Activated naive CD8-positive, alpha-beta T cell (primary cell): ENCODE data around the gene IFNB1.

Experiments used
- H3K27ac Mint-ChIP-seq: one replicate; pipeline ENCODE4 v1.8.0; 2021; ENCODE audit warnings: mixed read lengths
- H3K27me3 Mint-ChIP-seq: one replicate; pipeline ENCODE4 v1.8.0; 2021; ENCODE audit warnings: mixed read lengths
- H3K36me3 Mint-ChIP-seq: one replicate; pipeline ENCODE4 v1.8.0; 2021; ENCODE audit warnings: mixed read lengths
- H3K4me1 Mint-ChIP-seq: one replicate; pipeline ENCODE4 v1.8.0; 2021; ENCODE audit warnings: low read depth, mixed read lengths
- H3K4me3 Mint-ChIP-seq: one replicate; pipeline ENCODE4 v1.8.0; 2021; ENCODE audit warnings: mild to moderate bottlenecking, mixed read lengths
- H3K9me3 Mint-ChIP-seq: one replicate; pipeline ENCODE4 v1.8.0; 2021; ENCODE audit warnings: low read depth, mixed read lengths

Gene IFNB1

DNA sequence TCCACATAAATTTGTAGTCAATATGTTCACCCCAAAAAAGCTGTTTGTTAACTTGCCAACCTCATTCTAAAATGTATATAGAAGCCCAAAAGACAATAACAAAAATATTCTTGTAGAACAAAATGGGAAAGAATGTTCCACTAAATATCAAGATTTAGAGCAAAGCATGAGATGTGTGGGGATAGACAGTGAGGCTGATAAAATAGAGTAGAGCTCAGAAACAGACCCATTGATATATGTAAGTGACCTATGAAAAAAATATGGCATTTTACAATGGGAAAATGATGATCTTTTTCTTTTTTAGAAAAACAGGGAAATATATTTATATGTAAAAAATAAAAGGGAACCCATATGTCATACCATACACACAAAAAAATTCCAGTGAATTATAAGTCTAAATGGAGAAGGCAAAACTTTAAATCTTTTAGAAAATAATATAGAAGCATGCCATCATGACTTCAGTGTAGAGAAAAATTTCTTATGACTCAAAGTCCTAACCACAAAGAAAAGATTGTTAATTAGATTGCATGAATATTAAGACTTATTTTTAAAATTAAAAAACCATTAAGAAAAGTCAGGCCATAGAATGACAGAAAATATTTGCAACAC is 6.6 kb upstream of the IFNB1 start:
- H3K27ac Mint-ChIP-seq, result no peak overlapping the region
- H3K36me3 Mint-ChIP-seq, result peaks cover 3% of the 10 kb centered on the region

DNA sequence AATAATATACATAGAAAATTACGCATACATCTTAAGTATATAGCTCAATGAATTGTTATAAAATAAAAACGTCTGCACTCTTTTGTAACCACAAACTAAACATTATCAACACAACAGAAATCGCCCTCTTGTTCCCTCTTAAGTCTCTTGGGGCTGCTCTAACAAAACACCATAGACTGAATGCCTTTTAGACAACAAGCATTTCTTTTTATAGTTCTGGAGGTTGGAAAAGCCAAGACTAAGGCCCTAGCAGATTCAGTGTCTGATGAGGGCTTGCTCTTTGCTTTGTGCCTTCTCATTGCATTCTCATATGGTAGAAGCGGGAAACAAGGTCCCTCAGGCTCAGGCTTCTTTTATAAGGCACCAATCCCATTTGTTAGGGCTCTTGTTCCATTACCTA is 4.9 kb upstream of the IFNB1 start:
- Mint-ChIP-seq H3K36me3 (no peaks in the 10 kb centered on the region), H3K4me3 (no peak overlapping the region), H3K27ac (no peak overlapping the region), H3K9me3 (peaks cover 3% of the 10 kb centered on the region), H3K27me3 (no peaks in the 10 kb centered on the region), H3K4me1 (peaks cover 25% of the 10 kb centered on the region)

More for the DNA sequence above, 6.6 kb upstream of the IFNB1 start:
- peaks cover 8% of the 10 kb centered on the region for H3K9me3 Mint-ChIP-seq
- H3K4me3 Mint-ChIP-seq, result no peak overlapping the region
- no peaks in the 10 kb centered on the region for H3K27me3 Mint-ChIP-seq
- H3K4me1 Mint-ChIP-seq, result peaks cover 25% of the 10 kb centered on the region

DNA sequence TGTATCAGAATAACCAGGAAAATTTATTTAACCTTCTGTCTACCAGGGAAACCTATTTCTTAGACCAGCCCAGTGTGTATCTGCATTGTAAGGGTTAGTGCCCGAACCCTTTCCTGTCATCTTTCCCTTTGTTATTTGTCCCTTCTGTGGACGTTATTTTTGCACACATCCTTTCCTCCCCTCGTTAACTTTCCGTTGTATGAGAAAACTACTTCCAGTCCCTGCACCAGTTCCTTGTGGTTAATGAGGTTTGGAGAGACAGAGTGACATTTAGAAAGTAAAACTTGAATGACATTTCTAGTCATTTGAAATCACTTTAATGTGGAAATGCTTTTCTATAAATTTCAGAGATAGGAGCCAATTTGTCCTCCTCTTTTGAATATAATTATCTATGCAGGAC is 4.3 kb upstream of the IFNB1 start:
- peak overlapping the region; percentile 77 for H3K4me3 Mint-ChIP-seq
- H3K36me3 Mint-ChIP-seq, result no peaks in the 10 kb centered on the region

DNA sequence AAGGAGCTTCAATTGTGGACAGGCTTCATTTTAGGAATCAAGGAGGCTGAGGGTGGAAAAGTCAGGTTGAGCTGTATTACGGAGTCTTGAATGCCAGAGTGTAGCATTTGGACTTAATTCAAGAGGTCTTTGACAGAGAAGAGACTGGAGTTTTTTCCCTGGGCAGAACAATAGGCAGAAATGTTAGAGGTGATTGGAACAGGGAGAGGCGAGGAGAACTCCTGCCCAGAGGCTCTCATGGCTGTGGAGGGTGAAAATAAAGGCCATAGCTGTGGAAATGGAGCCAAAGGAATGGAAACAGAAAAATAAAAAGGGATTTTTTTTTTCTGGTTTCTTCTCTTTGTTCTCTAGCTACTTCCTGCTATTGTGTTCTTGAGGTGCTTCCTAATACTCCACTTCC is 3.7 kb upstream of the IFNB1 start:
- Mint-ChIP-seq H3K4me1 (peaks cover 25% of the 10 kb centered on the region), H3K27me3 (no peaks in the 10 kb centered on the region), H3K36me3 (no peaks in the 10 kb centered on the region), H3K27ac (peak overlapping the region; percentile 70), H3K9me3 (peaks cover 3% of the 10 kb centered on the region), H3K4me3 (peak overlapping the region; percentile 77)

More for the DNA sequence above, 4.3 kb upstream of the IFNB1 start:
- Mint-ChIP-seq H3K9me3 (peaks cover 3% of the 10 kb centered on the region), H3K27me3 (no peaks in the 10 kb centered on the region), H3K4me1 (peaks cover 25% of the 10 kb centered on the region), H3K27ac (peak overlapping the region; percentile 70)

DNA sequence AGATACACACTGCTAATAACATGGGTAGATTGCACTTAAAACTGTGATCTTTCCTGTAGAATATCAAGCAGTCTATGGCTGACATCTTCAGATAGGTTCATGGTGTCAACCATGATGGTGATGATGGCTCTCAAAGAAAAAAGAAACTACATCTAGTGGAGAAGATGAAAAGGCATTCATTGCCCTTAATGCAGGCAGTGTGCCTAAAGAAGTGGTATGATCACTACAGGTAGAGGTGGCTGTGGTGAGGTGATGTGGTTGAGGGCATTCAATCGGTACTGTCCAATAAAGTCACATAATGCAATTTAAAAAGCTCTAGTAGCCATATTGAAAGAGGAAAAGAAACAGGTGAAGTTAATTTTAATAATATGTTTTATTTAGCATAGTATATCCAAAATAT is 3.1 kb upstream of the IFNB1 start:
- peaks cover 25% of the 10 kb centered on the region for H3K4me1 Mint-ChIP-seq
- H3K27me3 Mint-ChIP-seq, result no peaks in the 10 kb centered on the region
- H3K36me3 Mint-ChIP-seq, result no peaks in the 10 kb centered on the region
- H3K27ac Mint-ChIP-seq, result peak overlapping the region; percentile 35
- H3K9me3 Mint-ChIP-seq, result peaks cover 3% of the 10 kb centered on the region
- H3K4me3 Mint-ChIP-seq, result no peak overlapping the region

DNA sequence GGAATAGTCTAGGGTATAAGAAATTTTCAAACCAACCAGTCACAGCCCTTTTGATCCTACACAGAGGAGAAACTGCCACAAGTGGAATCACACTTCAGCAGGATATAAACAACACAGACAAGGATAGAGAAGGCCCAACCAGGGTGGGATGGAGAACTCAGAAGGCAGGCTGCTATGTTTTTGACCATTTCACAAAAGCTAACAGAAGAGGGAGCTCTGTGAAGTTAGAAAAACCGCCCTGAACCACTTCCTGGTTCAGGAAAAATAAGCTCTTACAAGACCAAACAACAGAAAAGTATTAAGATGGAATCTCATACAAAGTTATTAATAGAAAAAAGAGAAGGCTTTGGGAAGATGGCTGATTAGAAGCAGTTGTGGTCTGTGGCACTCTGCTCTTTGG is 960 bp upstream of the IFNB1 start:
- Mint-ChIP-seq H3K9me3 (peaks cover 3% of the 10 kb centered on the region), H3K36me3 (no peaks in the 10 kb centered on the region), H3K27ac (no peak overlapping the region), H3K4me1 (peaks cover 25% of the 10 kb centered on the region), H3K27me3 (no peaks in the 10 kb centered on the region), H3K4me3 (no peak overlapping the region)

DNA sequence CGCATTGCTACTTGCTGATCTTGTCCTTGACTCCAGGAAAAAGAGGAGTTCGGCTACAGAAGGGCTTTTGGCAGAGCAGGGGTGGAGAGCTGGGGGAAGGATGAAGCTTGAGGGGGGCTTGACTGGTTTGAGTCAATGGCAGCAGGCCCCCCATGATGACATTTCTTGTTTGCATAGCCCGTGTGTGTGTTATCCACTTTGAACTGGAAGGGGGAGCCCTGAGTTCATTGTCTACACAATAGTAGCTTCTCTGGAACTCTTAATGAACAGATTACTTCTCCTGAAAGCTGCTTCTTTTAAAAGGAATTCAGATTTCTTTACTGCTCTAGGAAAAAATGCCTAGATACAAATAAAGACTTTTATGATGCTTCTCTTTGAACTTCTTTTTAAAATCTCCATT is 2.3 kb downstream of the IFNB1 start:
- peaks cover 3% of the 10 kb centered on the region for H3K9me3 Mint-ChIP-seq
- H3K4me3 Mint-ChIP-seq, result no peak overlapping the region
- H3K27ac Mint-ChIP-seq, result no peak overlapping the region
- H3K27me3 Mint-ChIP-seq, result no peaks in the 10 kb centered on the region
- H3K36me3 Mint-ChIP-seq, result peaks cover 5% of the 10 kb centered on the region
- H3K4me1 Mint-ChIP-seq, result peaks cover 3% of the 10 kb centered on the region

DNA sequence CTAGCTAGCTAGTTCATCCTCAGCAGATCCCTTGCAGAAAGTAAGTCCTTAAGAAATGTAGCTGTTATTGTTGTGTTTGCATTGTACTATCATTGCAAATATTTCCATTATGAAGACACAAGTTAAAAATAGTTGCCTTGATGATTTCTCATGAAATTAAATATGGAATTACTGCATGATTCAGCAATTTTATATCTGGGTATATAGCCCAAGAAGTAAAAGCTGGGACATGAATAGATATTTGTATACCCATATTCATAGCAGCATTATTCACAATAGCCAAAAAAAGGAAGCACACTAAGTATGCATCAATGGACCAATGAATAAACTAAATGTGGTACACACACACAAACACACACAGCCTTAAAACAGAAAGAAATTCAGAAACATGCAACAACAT is 6.8 kb downstream of the IFNB1 start:
- Mint-ChIP-seq H3K27ac (no peak overlapping the region), H3K4me1 (no peaks in the 10 kb centered on the region), H3K4me3 (no peak overlapping the region), H3K27me3 (no peaks in the 10 kb centered on the region), H3K36me3 (peaks cover 5% of the 10 kb centered on the region), H3K9me3 (no peaks in the 10 kb centered on the region)

DNA sequence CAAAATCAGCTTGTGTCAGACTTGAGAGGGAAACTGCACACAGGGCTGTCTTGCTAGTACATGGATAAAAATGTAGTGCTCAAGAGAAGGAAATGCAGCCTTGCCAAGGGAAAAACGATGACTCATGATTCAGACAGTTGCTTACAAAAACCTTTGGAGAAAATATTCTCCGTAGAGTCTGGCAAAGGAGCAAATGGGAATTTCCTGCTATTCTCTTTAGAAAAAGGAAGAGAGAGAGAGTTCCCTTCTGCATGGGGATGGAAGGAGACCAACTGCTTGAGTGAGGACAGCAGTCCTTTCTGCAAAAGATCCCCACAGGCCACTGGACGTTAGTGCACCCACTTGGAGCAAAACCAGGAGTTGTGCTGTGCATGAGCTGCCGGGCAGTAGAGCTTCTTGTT is 7.6 kb downstream of the IFNB1 start:
- Mint-ChIP-seq H3K27me3 (no peaks in the 10 kb centered on the region), H3K27ac (no peak overlapping the region), H3K4me1 (no peaks in the 10 kb centered on the region), H3K36me3 (peaks cover 5% of the 10 kb centered on the region), H3K9me3 (no peaks in the 10 kb centered on the region), H3K4me3 (no peak overlapping the region)

DNA sequence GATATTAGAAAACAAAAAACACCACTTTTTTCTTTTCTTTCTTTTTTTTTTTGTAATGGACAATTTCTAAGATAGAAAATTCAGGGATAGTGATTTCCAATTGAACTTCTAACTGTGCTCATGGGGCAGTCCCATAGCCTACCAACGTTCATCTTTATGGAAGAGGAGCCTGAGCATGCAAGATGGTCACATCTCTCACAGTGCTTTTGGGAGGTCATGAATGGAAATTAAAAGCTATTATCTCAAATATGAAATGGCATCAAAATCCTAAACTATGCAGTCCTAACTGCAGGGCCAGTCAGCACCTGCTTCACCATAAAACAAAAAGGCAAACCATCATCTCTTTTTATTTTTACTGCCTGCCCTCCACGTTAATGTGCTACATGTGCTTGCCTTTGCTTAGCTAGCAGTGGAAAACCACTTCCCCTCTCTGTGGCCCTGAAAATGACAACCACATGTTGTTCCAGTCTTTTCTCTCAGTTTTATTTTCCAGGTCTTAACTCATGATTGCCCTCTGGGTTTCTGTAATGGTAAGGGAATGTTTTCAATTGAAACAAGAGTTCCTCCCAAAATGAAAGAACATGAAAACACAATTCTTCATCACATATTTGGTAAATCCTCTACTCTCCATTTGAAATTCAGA is 16.7 kb downstream of the IFNB1 start:
- peak overlapping the region; percentile 77 for H3K27ac Mint-ChIP-seq
- H3K36me3 Mint-ChIP-seq, result peaks cover 2% of the 10 kb centered on the region
- H3K27me3 Mint-ChIP-seq, result no peaks in the 10 kb centered on the region
- H3K4me3 Mint-ChIP-seq, result no peak overlapping the region
- peaks cover 22% of the 10 kb centered on the region for H3K4me1 Mint-ChIP-seq
- H3K9me3 Mint-ChIP-seq, result no peaks in the 10 kb centered on the region

DNA sequence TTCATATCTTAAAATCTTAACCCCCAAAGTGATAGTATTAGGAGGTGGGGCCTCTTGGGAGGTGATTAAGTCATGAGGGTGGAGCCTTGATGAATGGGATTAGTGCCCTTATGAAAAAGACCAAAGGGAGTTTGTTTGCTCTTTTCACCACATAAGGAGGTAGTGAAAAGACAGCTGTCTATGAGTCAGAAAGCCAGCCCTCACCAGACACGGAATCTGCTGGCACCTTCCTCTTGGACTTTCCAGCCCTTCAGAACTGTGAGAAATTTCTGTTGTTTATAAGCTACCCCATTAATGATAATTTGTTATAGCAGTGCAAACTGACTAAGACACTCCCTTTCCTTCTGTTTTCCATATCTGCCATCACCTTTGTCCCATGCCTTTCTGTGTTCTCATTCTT is 20.8 kb downstream of the IFNB1 start:
- Mint-ChIP-seq H3K4me1 (peaks cover 21% of the 10 kb centered on the region), H3K4me3 (no peak overlapping the region), H3K9me3 (no peaks in the 10 kb centered on the region), H3K36me3 (peaks cover 6% of the 10 kb centered on the region), H3K27ac (no peak overlapping the region), H3K27me3 (no peaks in the 10 kb centered on the region)

DNA sequence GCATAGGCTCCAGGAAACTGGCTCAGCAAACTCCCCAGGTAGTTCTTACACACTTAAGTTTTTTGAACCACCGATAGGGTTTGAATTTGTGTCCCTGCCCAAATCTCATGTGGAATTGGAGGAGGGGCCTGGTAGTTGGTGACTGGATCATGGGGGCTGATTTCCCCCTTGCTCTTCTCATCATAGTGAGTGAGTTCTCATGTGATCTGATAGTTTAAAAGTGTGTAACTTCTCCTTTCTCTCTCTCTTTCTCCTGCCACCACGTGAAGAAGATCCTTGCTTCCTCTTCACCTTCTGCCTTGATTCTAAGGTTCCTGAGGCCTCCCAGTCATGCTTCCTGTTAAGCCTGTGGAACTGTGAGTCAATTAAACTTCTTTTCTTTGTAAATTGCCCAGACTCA is 23.9 kb downstream of the IFNB1 start:
- Mint-ChIP-seq H3K9me3 (no peaks in the 10 kb centered on the region), H3K4me3 (no peak overlapping the region), H3K4me1 (peaks cover 2% of the 10 kb centered on the region), H3K27ac (no peak overlapping the region), H3K36me3 (peaks cover 8% of the 10 kb centered on the region), H3K27me3 (no peaks in the 10 kb centered on the region)

DNA sequence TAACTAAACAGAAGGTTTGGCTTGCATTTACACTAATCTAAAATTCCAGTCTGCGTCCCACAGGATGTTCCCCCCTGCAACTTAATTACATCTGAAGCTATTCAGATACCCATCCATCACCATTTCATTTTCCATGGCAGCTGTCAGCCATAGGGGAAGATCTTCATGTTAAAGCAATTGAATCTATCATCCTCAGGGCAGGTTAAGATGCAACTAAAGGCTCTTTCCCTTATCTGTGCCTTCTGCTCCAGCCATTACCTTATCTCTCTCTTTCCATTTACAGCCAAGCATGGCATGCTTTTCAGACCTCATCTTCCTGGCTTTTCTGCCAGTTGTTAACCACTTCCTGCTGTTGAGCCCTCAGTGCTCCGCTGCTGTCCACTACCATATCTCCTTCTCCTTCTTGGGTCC is 30.5 kb downstream of the IFNB1 start:
- Mint-ChIP-seq H3K27me3 (no peaks in the 10 kb centered on the region), H3K4me1 (no peaks in the 10 kb centered on the region), H3K36me3 (peaks cover 2% of the 10 kb centered on the region), H3K27ac (no peak overlapping the region), H3K4me3 (no peak overlapping the region), H3K9me3 (no peaks in the 10 kb centered on the region)

DNA sequence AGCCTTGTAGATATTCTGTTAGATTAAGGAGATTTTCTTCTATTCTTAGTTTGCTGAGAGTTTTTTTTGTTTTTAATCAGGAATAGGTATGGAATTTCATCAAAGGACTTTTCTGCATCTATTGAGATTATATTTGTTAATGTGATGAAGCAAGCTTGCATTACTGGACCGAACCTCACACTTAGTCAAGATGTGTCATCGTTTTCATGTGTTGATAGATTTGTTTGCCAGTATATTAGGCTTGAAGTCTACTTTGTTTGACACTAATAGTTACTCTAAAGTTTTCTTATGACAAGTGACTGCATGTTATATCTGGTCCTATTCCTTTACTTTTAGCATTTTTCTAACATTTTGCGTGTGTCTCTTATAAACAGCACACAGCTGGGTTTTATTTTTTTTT is 33.9 kb downstream of the IFNB1 start:
- H3K4me1 Mint-ChIP-seq, result peaks cover 8% of the 10 kb centered on the region
- H3K36me3 Mint-ChIP-seq, result no peaks in the 10 kb centered on the region

DNA sequence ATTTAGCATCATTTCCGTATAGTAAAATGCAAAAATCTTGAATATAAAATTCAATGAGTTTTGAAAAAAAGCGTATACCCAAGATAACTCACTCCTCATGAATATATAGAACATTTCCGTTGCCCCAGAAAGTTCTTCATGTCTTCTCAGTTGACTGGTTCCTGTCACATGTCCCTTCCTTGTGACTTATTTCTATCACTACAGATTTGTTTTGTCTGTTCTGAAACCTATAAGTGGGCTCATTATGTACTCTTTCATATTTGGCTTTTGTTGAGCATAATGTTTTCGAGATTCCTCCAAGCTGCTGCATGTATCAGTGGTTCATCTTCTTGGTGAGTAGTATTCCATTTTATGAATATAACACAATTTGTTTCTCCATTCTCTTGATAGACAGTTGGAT is 35.3 kb downstream of the IFNB1 start:
- Mint-ChIP-seq H3K4me1 (peaks cover 9% of the 10 kb centered on the region), H3K27ac (no peak overlapping the region), H3K27me3 (no peaks in the 10 kb centered on the region), H3K4me3 (no peak overlapping the region), H3K9me3 (no peaks in the 10 kb centered on the region), H3K36me3 (no peaks in the 10 kb centered on the region)

More for the DNA sequence above, 33.9 kb downstream of the IFNB1 start:
- no peak overlapping the region for H3K4me3 Mint-ChIP-seq
- H3K9me3 Mint-ChIP-seq, result no peaks in the 10 kb centered on the region
- no peaks in the 10 kb centered on the region for H3K27me3 Mint-ChIP-seq
- no peak overlapping the region for H3K27ac Mint-ChIP-seq

DNA sequence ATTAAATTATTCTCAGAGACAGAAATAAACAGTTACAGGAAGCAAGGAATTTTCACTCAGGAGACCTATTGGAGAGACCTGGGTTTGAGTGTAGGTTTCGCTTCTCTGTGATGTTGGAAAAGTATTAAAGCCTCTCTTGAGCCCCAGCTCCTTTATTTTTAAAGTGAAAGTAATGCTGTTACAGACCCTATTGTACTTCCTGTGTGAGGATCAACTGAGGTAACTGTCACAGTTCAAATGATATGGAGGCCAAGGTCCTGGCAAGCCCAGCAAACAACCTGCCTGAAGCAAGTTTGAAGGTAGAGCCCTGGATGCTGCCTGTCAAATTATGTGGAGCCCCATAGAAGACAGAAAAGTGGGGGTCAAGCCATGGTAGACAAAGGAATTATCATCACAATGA is 38.4 kb downstream of the IFNB1 start:
- H3K27me3 Mint-ChIP-seq, result no peaks in the 10 kb centered on the region
- no peak overlapping the region for H3K4me3 Mint-ChIP-seq
- peaks cover 12% of the 10 kb centered on the region for H3K4me1 Mint-ChIP-seq
- H3K27ac Mint-ChIP-seq, result no peak overlapping the region
- H3K36me3 Mint-ChIP-seq, result peaks cover 3% of the 10 kb centered on the region
- no peaks in the 10 kb centered on the region for H3K9me3 Mint-ChIP-seq
